ENCODE results near the gene PRSS53.

PRSS53 gene

DNA sequence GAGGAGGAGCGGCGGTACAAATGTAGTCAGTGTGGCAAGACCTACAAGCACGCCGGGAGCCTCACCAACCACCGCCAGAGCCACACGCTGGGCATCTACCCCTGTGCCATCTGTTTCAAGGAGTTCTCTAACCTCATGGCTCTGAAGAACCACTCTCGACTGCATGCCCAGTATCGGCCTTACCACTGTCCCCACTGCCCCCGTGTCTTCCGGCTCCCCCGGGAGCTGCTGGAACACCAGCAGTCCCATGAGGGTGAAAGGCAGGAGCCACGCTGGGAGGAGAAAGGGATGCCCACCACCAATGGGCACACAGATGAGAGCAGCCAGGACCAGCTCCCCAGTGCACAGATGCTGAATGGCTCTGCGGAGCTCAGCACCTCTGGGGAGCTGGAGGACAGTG, 11.7 kb downstream of the PRSS53 start:
- no peak for DNase-seq

DNA sequence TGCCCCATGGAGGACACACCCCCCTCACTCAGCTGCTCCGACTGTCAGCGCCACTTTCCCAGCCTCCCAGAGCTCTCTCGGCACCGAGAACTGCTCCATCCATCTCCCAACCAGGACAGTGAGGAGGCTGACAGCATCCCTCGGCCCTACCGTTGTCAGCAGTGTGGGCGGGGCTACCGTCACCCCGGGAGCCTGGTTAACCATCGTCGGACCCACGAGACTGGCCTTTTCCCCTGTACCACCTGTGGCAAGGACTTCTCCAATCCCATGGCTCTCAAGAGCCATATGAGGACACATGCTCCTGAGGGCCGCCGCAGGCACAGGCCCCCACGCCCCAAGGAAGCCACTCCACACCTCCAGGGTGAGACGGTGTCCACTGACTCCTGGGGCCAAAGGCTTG, 12.4 kb downstream of the PRSS53 start:
- no peak for DNase-seq

DNA sequence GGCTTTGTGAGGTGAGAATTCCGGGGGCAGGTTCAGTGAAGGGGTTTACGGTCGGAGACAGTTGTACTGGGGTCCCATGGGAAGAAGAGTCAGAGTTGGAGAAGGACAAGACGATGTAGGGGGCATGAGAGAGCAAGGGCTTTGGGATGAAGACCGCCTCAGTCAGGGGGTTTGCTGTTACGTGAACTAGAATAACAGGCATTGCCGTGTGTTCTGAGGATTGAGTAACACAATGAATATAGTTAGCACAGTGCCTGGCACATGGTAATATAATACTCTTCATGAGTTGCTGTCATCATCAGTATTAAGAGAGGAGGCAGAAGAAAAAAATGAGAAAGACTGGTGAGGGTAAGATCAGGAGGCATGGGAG, 13.9 kb downstream of the PRSS53 start:
- DNase-seq: no peak

DNA sequence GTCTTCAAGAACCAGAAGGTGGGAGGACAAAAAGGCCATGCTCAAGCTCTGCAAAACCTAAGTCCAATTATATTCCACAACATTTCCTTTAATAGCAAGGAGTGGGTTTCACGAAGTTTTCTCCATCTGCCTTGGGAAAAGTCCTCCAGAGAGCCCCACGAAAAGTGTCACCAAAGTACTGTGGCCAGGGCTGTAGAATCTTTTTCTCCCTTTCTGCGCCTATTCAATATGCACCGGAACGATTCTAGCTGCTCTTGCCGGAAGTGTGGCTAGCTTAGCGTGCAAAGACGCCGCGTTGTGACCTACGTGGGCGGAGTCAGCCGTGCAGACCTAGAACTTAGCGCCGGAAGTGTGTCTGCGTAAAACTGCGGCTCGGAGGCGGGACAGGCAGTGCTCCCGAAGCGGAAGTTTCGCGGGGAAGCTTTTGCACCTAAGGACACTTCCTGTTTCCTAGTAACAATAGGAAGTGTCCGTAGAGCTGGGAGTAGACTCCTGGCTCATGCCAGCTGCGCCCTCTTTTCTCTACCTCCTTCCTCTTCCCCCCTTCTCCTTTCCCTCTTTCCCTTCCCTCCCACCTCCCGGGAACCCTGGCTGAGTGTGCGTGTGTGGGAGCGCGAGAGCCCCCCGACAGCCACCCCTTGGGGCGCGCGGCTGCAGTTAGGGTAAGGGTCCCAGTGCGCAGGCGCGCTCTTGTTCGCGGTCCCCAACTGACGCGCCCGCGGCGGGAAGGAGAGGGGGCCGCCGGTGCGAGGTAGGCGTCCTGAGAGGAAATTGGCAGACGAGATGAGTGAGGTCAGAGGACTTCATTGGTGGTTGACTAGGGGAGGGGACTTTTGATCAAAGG, 14.6 kb downstream of the PRSS53 start, which contains the start of the genes ZNF646 and ZNF668:
ZNF646 (plus strand) TSS at position 453 of the 844 bp plus-strand sequence. CDS start 1,903 bp downstream, outside the sequence.
ZNF668 (minus strand) TSS at position 271 of the 844 bp plus-strand sequence. CDS start 9,781 bp downstream, outside the sequence.
- peak; percentile 98 for DNase-seq

DNA sequence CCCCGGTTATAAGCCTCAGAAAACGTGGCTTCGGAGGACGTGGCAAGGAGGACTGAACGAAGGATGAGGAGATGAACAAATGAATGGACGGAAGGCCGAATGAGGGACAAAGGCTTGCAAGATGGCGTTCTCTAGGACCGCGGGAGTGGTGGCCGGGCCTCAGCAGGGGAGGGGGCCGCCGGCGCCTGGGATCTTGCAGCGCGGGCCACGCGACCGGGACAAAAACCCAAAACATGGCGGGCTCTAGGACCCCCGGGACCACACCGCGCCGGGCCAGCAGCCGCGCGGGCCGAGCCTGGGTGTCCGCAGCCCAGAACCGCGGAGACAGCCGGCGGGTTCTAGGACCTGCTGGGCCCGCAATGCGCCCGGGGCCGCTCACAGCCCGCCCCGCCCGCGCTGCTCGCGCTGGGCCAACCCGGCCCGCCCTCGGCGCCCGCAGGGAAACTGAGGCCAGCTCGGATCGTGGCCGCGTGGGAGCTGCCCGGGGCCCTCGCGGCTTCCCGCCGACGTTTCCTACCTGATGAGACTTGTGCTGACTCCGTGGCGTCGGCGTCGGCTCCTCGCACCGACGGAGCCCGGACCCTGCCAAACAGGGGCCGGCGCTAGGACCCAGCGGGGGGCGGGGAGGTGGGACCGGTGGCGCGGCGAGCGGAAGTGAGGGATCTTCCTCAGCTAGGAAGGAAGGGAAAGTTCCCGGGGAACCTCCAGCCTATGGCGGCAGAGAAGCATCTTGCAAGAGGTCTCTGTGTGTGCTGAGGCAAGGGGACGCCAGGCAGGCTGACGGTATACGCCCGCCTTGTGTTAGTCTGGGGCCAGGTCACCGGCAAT, 15.4 kb downstream of the PRSS53 start:
- DNase-seq: peak; percentile 81 to 86

DNA sequence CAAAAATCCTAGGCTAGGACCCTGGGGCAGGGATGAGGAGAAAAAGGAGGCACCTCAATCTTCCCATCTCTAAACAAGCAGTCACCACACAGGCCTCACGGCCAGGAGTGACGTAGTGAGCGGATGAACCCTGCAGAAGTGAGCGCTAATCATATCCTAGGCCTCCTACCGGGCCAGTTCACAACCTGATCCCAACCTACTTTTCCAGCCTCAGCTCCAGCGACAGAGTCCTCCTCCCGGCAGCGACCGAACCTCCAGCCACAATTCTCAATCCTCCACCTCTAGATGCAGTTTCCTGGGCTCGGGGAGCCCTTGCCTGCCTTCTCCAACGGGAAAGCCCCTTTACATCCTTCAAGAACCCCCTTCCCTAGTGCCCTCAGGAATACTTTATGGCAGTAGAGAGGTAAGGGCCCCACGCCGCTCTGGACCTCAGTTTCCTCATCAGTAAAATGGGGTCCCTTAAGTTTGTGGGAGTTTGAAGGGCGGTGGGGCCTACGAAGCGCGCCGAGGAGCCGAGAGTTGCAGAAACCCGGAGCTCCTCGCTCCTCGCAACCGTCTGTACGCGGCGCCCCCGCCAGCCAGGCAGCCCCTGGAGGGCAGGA, 16.1 kb downstream of the PRSS53 start:
- DNase-seq: peak in 1 of 2 donors; percentile 35

DNA sequence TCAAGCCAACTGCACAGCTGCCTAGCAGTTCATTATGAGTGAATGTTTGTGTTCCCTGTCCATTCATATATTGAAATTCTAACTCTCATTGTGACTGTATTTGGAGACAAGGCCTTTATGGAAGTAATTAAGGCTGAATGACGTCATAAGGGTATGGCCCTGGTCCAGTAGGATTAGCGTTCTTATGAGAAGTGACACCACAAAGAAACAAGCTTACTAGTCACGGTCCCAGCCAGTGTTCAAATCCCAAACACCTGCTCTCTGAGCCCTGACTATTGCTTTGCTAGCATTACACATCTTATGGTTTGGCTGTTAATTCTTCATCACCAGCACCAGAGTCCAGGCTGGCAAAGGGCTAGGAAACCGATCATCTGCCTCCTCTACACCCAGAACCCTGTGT, 16.9 kb downstream of the PRSS53 start:
- no peak for DNase-seq

DNA sequence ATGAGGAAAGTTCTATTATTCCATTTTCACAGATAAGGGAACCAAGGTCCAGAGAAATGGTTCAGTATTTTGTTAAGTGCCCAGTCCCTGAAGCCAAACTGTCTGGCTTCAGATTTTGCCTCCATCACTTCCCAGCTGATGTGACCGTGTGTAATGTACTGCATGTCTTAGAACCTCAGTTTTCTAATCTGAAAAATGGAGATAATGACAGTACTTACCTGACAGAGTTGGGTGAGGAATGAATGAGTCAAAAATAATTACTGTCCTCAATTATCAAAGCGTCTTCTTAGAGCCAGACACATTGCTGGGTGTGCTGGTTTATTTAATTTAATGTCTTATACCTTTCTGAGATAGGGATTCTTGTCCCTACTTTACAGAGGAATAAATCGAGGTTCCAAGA, 21.4 kb downstream of the PRSS53 start:
- DNase-seq: no peak

DNA sequence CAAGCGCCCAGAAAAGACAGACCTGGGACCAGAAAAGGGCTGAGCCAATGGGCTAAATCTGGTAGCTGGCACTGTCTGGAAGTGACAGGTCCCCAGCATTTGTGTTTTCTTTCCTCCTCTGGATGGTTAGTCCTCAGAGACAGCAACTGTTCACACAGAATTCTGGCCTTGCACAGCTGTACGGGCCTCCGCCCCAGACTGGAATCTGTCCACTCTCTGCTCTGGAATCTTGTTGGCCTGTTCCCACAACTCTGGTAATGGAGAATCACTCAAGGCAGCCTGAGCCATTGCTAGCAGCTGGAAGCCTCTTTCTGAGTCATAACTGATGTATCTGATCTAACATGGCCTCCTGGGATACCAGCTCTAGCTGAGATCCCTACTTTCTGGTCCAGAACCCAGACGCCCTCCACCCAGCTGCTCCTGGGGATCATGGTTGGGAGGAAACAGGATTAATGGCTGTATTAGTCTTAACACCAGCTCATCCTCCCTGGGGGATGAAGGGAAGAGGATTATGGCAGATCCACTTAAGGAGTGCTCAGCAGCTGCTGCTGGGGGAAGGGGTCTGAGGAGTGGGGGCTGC, 23.8 kb downstream of the PRSS53 start:
- DNase-seq: no peak

DNA sequence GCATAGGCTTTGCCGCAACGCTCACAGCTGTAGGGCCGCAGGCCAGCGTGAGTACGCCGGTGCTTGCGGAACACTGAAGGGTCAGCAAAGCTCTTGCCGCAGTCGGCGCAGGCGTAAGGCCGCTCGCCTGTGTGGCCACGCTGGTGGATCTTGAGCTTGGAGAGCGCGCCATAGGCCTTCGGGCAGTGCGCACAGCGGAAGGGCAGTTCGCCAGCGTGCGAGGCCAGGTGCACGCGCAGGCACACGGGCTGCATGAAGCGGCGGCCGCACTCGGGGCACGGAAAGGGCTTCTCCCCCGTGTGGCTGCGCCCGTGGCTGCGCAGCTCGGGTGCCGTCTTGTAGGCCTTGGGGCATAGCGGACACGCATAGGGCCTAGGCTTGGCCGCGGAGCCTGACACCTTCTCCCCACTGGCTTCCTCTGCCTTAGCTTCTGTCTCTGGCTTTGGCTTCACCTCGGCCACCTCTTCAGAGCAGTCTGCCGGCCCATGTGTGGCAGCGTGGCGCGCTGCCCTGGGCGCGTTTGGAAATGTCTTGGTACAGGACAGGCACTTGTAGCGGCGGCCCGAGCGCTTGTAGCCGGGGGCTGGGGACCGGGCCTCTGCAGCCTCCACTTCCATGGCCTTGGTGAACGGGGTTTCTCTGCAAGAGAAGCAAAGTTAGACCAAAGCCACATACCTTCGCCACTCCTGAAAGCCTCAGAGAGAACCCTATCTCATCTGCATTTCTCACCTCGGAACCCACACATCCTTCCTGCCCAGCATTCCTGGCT, 24.7 kb downstream of the PRSS53 start:
- peak; percentile 23 to 33 for DNase-seq

DNA sequence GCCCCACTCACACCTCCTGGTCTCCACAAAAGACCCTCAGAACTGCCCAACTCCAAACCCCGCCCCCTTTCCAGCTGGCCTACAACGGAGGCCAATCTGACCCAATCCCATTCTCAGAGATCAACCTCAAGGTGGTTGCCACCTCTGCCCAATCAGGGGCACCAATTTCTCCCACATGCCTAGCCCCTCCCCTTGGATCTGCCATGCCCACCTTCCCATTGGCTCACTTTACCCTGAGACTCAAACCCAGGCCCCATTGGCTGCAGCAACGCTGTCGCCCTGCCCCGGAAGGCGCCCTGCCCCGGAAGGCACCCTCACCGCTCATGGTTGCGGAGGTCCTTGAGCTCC, 25.3 kb downstream of the PRSS53 start:
- peak in 1 of 2 donors; percentile 10 for DNase-seq

DNA sequence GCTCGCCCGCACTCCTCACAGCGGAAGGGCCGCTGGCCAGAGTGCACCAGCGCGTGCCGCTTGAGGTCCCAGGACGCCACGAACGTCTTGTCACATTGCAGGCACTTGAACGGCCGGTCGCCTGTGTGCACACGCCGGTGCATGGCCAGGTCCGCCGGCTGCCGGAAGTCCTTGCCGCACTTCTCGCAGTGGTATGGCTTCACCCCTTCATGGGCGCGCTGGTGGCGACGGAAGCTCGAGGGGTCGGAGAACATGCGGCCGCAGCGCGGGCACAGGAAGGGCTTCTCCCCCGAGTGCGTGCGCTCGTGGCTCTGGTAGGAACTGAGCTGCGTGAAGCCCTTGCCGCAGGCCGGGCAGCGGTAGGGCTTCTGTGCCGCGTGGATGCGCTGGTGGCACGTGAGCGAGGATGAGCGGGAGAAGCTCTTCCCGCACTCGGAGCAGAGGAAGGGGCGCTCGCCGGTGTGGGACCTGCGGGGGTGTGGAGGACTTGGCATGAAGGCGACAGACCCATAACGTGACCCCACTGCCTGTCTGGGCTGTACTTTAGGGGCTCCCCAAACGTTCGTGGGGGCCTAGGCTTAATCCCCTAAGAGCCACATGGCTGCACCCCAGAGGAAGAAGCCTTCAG, 26.8 kb downstream of the PRSS53 start:
- DNase-seq: no peak

DNA sequence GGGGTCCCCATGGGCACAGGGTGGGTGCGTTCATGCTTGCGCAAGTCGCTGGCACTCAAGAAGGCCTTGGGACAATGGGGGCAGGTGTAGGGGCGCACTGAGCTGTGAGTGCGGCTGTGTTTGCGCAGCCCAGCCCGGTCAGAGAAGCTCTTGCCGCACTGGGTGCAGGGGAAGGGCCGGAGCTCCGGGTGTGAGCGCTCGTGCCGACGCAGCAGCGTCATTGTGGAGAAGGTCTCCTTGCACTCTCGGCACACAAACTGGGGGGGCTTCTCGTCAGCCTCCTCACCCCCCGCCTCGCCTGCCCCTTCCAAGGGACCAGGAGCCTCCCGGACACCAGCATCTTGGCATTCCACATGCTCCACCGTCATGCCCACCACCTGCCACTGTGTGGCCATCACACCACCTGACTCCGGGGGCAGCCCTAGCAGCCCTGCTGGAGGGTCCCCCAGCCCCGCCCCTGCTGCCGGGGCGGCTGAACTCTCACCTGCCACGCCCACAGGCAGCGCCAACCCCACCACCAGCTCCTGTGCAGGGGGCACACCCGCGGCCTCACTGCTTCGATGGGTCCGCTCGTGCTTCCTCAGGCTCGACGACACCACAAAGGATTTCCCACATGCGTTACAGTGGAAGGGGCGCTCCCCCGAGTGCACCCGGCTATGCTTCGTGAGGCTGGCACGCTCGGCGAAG, 27.5 kb downstream of the PRSS53 start:
- DNase-seq: no peak

DNA sequence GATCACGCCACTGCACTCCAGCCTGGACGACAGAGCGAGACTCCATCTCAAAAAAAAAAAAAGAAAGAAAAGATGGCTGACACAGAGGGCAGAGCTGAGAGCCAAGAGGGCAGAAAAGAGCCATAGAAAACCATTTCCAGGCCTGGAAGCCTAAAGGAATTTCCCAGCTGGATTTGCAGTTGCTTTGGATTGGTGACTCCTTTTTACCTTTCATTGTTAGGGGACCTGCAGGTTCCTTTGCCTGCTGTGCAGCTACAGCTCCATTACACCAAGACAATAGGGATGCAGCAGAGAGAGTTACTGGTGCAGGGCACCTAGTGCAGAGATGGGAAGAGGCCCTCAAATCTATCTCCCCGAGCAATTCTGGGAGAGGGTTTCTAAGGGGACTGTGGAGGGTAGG, 33.1 kb downstream of the PRSS53 start:
- no peak for DNase-seq

DNA sequence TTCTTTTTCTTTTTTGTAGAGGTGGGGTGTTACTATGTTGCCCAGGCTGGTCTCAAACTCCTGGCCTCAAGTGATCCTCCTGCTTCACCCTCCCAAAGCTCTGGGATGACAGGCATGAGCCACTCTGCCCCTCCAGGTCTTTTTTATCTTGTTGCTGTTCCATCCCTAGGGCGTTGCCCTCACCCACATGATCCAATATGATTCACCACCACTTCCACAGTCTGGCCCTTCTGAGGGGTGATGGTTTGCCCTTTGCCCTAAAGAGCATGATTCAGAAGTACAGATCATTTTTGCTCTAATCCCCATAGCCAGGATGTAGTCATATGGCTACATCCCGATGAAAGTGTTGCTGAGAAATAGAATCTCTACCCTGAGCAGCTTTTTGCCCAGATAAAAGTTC, 36.6 kb downstream of the PRSS53 start:
- DNase-seq: peak in 1 of 2 donors; percentile 40

DNA sequence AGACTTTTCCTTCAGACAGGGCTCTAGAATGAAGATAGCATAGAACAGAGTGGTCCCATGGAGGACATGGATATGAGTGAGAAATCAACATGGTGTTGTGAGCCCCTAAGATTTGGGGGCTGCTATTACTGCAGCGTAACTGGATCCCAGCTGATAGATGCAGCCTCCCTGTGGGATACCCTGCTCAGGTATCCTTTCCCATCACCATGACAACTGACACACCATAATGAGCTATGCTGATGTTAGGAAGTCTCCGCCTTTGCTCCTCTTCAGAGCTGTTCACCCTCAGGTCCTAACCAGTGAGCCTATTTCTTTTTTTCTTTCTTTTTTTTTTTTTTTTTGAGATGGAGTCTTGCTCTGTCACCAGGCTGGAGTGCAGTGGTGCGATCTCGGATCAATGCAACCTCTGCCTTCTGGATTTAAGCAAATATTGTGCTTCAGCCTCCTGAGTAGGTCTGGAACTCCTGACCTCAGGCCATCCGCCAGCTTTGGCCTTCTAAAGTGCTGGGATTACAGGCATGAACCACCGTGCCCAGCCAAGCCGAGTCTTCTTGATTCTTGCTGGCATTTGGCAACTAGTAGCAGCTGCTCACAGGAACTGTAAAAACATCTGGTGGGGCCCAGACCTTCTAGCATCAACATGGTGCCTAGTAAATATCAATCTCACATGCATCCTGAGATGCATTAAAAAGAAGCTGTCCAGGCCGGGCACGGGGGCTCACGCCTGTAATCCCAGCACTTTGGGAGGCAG, 38.3 kb downstream of the PRSS53 start:
- DNase-seq: no peak

DNA sequence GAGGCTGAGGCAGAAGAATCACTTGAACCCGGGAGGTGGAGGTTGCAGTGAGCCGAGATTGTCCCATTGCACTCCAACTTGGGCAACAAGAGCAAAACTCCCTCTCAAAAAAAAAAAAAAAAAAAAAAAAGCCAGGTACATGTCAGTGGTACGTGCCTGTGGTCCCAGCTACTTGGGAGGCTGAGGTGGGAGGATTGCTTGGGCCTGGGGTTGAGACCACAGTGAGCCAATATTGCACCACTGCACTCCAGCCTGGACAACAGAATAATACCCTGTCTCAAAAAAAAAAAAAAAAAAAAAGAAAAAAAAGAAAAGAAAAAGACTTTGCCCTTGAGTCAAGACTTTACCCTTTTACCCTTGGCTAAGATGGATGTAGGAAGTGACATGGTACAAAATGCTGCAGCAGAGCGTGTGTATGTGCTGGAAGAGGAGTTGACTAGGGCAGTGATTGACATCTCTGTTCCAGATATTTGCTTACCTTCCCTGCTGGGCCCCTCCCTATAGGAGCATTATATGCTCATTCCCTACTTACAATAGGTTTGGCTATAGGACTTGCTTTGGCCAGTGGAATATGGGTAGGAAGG, 44.8 kb downstream of the PRSS53 start:
- no peak for DNase-seq

DNA sequence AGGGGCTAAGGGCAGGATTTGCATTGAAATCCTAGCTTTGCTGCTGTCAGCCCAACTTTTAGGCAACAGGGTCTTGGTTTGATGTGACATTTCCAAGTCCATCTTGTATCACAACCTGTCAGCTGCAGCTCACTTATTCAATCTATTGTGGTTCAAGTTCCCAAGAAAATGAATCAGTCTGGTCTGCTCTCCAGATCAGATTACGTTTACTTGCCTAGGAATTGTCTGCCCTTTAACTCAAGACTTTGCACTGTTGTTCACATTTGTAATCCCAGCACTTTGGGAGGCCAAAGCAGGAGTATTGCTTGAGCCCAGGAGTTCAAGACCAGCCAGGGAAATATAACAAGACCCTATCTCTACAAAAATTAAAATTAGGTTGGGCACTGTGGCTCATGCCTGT, 45.4 kb downstream of the PRSS53 start:
- no peak for DNase-seq

DNA sequence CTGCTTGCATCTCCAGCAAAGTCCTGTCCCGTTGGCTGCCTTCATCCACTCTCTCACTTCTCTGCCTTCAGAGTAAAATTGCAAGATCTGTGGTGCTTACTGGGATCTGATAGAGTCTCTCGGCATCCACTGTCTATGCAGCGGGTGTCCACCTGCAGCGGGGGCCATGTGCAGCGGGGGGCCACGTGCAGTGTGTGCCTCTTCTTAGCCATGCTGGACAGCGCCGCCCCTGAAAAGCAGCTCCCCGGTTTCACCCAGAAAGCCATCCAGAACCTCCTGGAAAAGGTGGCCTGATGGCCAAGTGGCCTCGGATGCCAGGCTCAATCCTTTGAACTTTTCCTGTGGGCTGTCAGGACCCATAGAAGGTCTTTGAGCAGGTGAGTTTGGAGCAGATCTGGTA, 45.9 kb downstream of the PRSS53 start:
- DNase-seq: no peak

DNA sequence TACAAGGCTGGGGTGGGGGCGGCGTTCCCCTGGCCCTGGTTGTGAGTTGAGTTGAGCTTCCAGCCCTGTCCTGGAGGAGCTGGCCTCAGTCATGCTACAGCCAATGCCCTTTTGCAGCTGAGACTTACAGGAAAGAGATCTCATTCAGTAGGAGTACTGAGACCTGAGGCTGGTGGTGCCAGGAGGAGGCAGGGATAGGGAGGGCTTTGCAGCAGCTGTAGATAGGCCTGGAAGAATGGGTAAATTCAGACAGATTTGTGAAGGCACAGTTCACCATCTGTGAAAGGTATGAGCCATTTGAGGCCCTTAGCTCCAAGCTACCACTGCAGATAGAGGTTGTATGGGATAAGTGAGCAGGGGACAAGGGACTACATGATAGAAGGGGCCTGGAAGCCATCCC, 49.8 kb downstream of the PRSS53 start:
- no peak for DNase-seq
